GM12891 (cell line): ENCODE results near the gene BRCA2.

Experiments
- POLR2A ChIP-seq: IDR thresholded peaks from 2 replicates; pipeline ENCODE4 v1.6.1; 2011; ENCODE audit warnings: low read depth, low read length, control low read depth
- POLR2AphosphoS5 ChIP-seq: IDR thresholded peaks from 2 replicates; pipeline ENCODE4 v1.6.1; 2011; ENCODE audit warnings: low read depth, low read length, control low read depth
- TAF1 ChIP-seq: IDR thresholded peaks from 2 replicates; pipeline ENCODE4 v1.6.1; 2011; ENCODE audit warnings: low read depth, low read length, control low read depth

GRCh38 chr13:32448972-32449371, 133.7 kb downstream of the BRCA2 start:
- no peak for TF ChIP-seq POLR2A
- TF ChIP-seq POLR2AphosphoS5 = no peak
- TF ChIP-seq TAF1 = no peak
